NCI-H226 (cell line): ENCODE measurements around the gene SHANK1.

Experiments
- DNase-seq: peaks from one replicate; pipeline ENCODE4 v3.0.0-alpha.2; 2015

The SHANK1 gene

DNA sequence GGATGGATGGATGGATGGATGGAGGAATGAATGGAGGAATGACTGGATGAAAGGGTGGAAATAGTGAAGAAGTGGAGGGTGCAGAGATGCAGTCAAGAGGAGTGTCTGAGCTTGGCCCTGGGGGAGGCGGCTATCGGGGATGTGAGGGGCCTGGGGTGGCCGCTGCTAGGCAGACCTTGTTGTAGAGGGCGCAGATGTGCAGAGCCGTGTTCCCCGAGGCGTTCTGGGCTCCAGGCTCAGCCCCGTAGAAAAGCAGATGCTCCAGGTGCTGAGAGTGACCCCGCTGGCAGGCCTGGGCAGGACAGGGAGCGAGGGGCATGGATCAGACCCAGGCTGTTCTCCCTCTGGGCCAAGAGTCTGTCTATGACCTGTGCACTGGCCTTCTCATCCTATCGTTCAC is 8.4 kb downstream of the SHANK1 start:
- no peak for DNase-seq

DNA sequence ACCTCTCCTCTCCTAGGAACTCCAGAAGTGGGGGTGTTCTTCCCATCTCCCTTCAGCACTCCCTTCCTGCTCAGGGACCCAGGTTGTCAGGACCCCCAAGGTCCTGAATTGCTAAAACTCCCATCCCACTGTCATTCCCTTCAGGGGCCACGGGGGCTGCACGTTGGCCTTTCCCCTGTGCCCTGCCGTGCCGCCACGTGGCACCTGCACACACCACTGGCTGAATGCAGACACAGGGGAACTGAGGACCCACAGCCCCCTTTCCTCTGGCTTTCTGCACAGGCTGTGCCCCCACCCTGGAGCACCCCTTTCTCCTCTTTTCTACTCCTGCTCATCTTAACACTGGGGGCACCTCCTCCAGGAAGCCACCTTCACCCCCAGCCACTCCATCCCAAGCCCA is 9.0 kb downstream of the SHANK1 start:
- no peak for DNase-seq

DNA sequence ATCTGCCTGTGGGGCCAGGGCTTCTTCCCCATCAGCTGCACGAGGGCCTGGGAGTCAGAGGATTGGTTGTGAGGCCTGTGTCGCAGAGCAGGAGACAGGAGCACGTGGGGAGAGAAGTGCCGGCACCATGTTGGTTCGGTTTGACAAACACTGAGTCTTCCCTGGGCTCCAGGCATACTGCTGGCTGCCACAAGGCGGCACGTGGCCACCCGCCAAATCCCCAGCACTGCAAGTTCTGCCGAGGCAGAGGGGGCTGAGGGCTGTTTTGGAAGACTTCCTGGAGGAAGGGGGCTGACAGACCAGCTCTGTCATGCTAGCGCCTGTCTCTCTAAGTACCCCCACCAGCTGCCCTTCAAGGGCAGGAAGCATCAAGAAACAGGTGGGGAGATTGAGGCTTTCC is 9.5 kb downstream of the SHANK1 start:
- no peak for DNase-seq

DNA sequence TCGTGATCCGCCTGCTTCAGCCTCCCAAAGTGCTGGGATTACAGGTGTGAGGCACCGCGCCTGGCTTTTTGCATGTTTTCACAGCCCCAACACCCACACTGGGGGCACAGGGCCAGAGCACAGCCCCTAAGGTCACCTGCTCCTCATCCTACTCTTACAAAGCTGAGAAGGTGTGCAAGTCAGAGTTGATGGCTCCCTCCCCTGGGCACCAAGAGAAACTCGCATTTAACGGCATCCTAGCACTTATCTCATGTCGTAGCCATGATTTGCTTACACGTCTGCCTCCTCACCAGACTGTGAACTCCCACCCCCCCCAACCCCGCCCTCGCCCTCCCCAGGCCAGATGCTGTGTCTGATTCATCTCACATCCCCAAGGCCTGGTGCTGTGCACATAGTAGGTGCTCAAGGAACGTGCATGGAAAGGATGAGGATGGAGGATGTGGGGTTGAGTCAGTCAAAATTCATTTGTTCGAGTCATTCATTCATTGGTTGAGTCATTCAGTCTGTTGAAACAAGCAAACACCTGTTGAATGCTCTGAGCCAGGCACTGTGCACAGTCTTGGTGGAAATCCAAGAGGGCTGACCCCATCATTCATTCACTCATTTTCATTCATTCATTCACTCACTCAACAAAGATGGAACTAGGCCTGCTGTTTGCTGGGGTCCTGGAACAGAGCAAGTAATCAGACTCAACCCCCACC is 11.3 kb downstream of the SHANK1 start:
- no peak for DNase-seq

DNA sequence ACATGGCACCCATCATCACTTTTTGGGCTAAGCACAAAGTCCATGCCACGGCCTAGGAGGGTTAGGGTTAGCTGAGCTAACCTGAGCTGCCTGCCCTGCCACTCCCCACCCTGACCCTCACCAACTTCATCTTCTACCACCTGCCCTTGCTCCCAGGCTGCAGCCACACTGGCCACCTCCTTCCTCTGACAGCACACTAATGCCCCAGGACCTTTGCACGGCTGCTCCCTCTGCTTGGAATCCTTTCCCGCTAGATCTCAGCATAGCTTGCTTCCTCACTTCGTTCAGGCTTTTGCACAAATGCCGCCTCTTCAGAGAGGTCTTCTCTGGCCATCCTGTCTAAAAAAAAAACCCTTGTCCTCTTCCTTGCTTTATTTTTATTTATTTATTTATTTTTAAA is 13.2 kb downstream of the SHANK1 start:
- no peak for DNase-seq

DNA sequence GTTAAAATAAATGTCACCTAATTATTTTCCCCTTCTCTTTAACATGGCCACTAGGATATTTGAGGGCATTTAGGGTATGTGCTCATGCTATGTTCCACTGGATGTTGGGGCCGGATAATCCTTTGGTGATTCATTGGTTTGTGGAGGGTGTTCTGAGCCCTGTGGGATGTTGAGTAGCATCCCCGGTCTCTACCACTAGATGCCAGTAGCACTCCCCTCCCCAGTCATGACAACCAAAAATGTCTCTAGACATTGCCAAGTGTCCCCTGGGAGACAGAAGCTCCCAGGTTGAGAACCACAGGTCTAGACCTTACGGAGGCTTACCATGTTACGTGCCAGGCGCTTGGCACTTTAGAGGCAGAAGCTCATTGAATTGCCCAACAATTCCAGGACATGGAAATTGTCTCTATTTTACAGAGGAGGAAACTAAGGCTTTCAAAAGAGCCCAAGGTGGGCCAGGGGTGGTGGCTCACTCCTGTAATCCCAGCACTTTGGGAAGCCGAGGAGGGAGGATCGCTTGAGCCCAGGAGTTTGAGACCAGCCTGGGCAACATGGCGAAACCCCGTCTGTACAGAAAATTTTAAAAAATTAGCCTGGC is 14.1 kb downstream of the SHANK1 start:
- DNase-seq = peak; percentile 54

DNA sequence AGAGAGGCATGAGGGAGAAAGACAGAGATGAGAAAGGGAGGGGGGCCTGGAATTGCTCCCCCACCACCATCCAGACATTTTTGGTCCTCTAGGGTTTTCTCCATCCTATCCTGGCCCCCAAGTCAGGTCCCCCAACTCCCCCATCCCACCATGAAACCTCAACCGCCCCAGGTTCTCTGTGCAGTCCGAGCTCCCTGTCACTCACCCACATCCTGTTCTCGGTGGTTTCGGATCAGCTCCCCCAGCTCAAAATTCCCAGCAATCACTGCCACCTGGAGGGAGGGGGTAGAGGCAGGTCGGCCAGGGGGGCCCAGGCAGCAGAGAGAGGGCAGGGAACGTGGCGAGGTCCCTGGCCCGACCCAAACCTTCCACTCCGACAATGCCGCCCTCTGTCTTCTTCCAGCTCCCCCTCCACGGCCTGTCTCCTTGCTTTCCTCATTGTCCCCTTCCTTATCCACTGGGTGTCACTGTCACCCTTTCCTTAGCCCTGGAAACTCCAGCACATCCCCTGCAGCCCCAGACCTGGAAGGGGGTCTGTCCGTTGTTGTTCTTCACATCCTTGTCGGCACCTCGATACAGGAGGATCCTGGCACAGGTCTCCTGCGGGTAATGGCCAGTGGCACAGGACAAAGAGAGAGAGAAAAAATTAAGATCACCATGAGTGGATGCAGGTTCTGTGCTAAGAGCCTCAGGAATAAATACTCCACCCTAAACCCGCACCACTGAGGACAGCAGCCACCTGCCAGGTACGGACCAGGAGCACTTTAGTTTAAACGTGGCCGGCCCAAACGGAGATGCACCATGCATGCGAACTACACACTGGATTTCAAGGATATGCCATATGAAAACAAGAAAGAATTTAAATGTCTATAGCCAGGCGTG is 15.4 kb downstream of the SHANK1 start:
- no peak for DNase-seq

DNA sequence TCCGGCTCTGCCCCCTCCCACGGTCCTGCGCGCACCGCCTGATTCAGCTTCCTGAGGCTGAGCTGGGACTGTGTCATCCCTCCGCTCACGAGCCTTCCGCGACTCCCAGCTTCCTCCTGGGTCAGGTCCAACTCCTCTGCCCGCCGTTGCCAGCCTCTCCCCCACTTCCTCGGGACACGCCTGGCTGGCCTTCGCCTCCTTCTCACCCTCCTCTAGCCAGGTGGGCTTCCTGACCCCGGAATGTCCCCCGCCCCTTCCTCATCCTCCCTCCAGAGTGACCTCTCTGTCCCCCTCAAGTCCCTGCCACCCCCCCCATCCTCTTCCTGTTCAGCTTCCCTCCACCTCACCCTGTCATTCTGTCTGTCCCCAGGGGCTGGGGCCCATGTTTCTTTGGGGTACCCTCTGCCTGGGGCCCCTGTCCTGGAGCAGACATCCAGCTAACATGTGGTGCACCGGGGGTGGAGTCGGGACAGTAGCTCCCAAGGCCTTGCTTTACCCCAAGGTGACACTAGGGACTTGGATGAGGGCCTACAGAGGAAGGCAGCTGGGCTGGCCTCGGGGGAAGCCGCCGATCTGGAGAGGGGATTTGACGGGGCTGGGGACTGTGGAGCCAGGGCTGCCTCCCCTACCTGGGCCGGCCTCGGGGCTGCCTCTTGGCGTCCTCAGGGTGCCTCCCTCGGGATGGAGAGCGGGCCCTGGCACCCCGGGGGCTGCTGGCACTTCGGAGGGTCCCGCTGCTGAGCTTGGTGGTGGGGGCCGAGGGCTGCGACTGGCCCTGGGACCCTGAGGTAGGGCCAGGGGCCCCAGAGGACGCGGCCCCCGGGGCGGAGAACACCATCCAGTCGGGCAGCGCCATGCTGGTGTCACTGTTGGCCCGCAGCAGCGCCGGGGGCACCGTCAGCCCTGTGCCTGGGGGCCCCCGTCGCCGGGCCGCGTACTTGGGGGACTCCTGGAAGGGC is 16.5 kb downstream of the SHANK1 start:
- DNase-seq = peak; percentile 31

DNA sequence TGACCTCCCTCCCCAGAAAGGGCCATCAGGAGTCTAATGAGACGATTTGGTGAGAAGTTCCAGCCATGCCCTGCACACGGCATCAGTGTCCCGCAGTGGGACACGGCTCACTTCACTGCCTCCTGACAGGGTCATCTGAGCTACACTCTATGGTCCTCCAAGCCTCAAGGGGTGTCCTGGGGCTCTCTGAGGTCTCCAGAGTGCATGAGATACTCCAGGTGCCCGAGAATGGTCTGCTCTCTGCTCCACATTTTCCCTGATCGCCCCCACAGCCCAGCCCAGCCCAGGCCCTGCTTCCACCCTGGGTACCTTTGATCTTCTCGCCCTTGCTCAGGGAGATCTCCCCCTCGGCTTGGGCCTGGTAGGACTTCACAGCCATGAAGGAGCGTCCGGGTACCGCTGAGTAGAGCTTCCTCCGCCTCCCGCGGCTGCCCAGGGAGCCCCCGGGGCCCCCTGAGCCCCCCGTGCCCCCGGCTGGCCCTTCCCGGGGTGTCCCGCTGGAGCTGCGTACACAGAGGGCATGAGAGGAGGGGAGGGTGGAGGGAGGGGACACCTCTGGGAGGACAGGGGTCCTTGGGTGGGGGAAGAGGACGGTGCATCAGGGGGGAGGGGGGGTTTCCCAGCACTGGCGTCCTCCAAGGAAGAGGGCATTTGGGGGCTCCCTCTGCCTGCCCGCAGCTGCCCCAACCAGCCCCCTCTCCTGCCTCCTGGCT is 17.3 kb downstream of the SHANK1 start:
- no peak for DNase-seq

DNA sequence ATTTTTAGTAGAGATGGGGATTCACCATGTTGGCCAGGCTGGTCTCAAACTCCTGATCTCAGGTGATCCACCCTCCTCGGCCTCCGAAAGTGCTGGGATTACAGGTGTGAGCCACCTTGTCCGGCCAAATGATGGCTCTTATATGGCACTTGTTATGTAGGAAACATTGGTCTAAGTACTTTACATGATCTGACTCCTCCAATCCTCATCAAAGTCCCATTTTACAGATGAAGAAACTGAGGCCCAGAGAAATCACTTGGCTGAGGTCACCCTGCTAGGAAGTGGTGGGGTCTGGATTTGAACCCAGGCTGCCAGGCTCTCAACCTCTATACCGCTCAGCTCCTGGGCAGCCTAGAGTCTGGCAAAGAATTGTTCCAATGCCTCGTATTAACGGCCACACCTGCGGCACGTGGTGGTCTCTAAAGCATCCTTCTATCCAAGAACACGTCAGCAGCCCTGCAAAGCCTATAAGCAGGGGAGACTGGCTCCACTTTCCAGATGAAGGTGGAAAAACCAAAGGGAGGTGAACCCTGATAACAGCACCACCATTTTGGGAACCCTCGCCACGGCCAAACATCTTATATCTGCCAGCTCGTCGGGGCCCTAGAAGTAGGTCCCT is 18.1 kb downstream of the SHANK1 start:
- DNase-seq = no peak

DNA sequence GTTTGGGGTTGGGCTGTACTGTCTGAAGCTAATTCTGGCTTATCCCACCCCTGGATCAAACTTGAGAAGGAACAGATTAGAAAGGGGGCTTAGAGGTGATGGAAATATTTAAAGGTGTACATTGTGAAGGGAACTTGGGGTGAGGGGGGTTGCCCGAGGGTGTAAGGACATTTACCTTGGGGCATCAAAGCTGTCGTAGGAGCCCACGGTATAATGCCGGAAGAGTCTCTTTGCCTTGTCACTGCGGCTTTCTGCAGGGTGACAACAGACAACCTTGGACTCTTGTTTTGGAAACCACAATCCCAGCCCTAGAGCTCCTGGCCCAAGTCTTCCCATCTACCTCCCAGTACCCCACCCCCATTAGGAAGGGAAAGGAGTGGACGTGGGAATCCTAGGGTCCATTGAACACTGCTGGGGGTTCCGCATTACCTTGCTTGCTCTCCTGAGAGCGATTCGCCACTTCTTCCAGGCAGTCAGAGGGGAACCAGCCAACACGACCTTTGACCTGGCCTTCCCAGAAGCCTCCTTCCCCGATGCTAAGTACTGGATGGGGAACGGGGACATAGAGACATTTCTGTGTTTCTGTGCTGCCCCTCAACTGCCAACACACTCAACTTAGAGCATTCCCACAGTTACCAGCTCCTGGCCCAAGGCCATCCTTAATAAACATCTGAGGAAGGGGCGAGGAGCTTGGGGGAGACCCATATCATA is 22.0 kb downstream of the SHANK1 start:
- no peak for DNase-seq

DNA sequence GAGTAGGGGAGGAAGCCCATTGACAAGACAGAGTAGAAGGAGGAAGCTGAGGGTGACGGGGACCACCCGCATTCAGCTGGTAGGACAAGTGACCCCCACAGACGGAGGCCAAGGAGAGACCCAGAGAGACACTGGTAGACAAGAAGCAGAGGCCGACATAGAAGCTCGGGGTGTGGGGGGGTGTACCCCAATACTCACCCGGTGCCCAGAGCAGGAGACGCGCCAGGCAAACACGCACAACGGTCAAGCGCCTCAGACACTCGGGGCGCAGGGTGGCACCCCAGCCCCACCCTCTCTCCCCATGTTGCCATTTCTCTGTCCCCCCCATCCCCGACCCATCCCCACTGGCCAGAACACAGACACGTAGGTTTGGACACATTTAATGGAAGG is 23.5 kb downstream of the SHANK1 start:
- no peak for DNase-seq

DNA sequence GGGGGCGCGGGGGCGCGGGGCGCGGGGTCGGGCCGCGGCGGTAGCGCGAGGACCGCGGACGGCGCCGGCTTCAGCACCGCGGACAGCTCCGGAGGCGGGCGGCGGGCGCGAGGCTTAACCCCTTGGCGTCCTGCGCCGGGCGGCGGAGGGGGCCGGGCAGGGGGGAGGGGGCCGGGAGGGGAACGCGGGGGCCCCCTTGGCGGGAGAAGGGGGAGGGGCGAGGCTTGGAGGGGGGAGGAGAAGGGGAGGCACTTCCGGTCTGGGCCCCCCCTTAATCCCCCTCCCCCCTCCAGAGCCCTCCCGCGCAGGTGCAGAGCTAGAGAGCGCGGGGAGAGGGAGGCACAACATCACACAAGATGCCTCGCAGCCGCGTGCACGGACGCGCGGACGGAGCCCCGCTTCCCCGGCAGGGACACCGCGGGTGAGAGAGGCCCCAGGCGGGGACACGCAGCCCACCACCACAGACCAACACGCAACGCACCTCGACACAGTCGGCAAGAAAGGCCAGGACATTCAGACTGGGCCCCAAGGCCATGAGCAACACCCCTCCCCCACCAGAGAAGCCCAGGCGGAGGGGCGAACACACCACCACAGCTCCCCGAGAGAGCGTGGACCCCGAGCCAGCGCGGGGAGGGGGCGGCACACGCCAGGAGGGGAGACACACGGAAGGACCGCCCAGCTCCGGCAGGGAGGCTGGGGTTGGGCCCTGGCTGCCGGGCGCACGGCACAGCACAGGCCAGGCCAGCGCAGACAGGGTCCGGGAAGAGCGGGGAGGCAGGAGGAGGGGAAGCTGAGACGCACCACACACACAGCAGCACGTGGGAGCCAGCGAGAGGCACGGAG is 24.1 kb downstream of the SHANK1 start:
- DNase-seq = no peak

DNA sequence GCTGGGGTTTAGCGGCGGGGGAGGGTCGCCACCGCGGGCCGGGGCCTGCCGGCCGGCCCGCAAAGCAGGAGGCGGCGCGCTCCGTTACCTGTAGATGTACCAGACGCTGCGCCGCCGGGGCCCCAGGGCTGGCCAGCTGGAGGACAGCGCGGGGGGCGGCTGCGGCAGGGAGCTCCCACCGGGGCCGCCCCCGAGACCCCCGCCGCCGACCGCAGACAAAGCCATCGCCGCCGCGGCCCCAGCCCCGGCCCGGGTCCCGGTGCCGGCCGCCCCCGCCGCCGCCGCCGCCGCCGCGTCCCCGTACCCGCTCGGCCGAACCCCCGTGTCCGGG is 24.8 kb downstream of the SHANK1 start:
- DNase-seq = no peak

DNA sequence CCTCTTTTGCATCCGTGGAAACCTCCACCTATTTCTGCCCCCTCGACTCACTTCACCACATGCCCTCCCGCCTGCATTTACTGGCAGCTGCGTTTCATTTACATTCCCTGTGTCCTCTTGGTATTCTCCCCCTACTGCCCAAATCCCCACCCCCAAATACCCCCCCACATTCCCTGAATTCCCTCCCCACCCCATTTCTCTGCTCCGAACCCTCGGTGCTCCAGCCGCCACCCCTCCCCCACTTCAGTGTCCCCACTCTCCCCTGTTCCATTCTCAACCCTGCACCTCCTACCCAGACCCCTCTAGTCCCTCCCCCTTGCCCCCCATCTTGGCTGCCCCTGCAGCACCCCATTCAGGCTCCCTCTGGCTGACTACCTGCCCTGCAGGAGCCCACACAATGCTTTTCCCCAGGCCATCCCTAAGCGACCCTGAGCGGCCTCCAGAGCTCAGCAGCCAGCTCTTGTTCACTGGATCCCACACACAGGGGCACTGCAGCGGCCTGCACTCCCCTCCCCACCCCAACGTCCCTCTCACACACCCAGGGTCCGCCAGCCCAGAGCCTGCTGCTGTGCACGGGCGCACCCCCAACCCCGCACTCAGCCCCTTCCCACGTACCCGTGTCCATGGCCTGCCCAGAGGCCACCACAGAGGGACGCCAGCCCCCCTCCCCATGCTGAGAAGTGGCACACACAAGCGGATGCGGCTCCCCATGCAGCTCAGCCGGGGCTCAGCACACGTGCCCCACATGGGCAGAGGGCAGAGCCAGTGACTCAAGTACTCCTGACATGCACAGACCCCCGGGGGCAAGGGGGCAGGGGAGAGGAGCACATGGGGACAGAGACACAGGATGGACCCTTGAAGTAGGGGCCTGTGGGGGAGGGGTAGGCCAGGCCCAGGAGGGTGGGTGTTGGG is 26.3 kb downstream of the SHANK1 start:
- DNase-seq = no peak

DNA sequence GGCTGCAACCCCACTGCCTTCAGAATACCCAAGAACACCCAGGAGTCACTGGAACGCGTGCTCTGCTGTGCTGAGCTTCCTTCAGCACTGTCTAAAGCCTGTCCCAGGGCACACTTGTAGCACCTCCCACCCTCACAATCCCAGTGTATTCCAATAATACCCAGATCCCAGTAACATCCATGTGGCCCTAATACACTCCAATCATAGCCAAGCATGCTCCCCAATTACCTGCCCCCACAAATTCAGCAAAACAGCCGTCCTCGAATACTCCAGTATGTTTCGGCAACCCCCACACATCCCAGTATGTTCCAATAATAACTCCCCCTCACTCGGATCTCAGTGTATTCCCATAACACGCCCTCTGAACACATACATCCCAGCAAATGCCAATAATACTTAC is 29.2 kb downstream of the SHANK1 start:
- DNase-seq = no peak

DNA sequence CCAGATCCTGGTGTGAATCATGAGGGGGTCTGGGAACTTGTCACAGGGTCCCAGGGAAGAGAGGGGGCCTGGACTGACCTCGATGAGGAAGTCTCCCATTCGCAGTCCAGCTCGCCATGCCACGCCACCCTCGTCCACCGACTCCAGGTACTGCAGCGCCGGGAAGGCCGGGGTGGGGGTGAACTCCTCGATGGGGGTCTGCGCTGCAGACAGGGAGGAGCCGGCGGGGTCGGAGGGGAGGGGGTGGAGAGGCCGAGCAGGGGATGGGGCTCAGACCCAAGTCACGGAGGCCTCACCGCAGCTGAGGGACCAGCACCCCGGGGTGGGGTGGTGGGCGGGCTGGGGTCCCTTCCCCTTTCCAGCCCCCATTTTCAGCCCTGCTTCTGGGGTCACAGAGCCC is 30.8 kb downstream of the SHANK1 start:
- no peak for DNase-seq

DNA sequence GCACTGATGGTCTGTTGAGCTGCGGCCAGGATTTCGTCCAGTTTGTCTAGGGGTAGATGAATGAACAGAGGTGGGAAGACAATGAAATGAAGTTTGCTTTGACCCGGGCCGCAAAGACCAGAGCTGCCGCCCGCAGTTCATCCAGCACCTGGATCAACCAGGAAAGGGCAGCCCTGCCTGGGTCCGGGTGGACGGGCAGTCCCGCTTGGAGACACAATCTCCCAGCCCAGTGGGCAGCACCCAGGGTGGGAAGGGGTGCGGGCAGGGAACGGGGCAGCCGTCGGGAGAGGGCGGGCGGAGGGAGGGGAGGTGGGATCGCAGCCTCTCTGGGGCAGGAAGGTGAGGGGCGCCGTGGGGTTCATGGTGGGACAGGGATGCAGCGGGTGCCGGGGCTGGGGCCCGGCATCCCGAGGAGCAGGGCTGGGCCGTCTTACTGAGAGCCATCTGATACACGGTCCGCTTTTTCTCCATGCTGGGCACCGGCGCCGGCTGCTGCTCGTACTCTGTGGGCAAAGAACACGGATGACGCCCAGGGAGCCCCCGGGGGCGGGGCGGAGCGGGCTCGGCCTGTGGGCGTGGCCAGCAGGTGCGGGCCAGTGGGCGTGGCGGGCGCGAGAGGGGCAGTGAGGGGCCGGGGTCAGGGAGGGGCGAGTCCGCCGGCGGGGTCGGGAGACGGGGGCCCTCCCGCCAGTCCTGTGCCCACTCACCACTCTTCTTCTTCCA is 33.1 kb downstream of the SHANK1 start:
- DNase-seq = no peak
